Measurements from ENCODE around the gene SOS1. TPM values are rescaled to one million over a fixed set of nuclear protein-coding genes. Genes with fewer than 3 reads are reported as not detected.

SOS1 gene
- total RNA-seq, 1 donor from 2014 or later: 28.5 TPM

- Histone ChIP-seq H3K9me3 (ENCODE audit: low read depth) (no peaks in the 10 kb centered on the region), H3K4me1 (no peaks in the 10 kb centered on the region), H3K9ac (no peak overlapping the region), H2AFZ (replicated peaks) (no peak overlapping the region), H3F3A (ENCODE audit: low read depth) (peaks cover 4% of the 10 kb centered on the region), H3K4me3 (no peak overlapping the region), H3K36me3 (no peaks in the 10 kb centered on the region), H3K4me2 (no peak overlapping the region), H3K27me3 (no peaks in the 10 kb centered on the region), H3K27ac (no peak overlapping the region), H4K20me1 (ENCODE audit: low read depth) (peaks cover 18% of the 10 kb centered on the region), H3K79me2 (ENCODE audit: low read depth) (peaks cover 35% of the 10 kb centered on the region)
- H3K27me3 Mint-ChIP-seq (ENCODE audit: insufficient read depth, low read depth): no peaks in the 10 kb centered on the region
- peaks cover 9% of the 10 kb centered on the region for H3K36me3 Mint-ChIP-seq
- DNase-seq (ENCODE audit: low spot score): no peak
- no peak overlapping the region for H3K4me3 Mint-ChIP-seq
- no peaks in the 10 kb centered on the region for H3K4me1 Mint-ChIP-seq
- no peaks in the 10 kb centered on the region for H3K9me3 Mint-ChIP-seq
- TF ChIP-seq EZH2phosphoT487 (IDR thresholded peaks at IDR 0.05) (no peak), EZH2 (IDR thresholded peaks at IDR 0.05) (no peak), CTCF (IDR thresholded peaks at IDR 0.05) (no peak)
- no peak overlapping the region for H3K27ac Mint-ChIP-seq
These were observed 55.2 kb downstream of the SOS1 start for GRCh38 chr2:39065616-39066015.

GRCh38 chr2:39062320-39062719, 58.5 kb downstream of the SOS1 start:
- H3K9me3 ChIP-seq (ENCODE audit: low read depth): no peaks in the 10 kb centered on the region
- Mint-ChIP-seq H3K36me3 (peaks cover 9% of the 10 kb centered on the region), H3K27ac (no peak overlapping the region), H3K4me3 (no peak overlapping the region), H3K27me3 (ENCODE audit: insufficient read depth, low read depth) (no peaks in the 10 kb centered on the region), H3K9me3 (no peaks in the 10 kb centered on the region), H3K4me1 (no peaks in the 10 kb centered on the region)
- H3K4me1 ChIP-seq: no peaks in the 10 kb centered on the region
- no peak for TF ChIP-seq EZH2phosphoT487 (IDR thresholded peaks at IDR 0.05)
- TF ChIP-seq EZH2 (IDR thresholded peaks at IDR 0.05): no peak
- TF ChIP-seq CTCF (IDR thresholded peaks at IDR 0.05): no peak
- peaks cover 13% of the 10 kb centered on the region for H3K79me2 ChIP-seq (ENCODE audit: low read depth)
- H3K27me3 ChIP-seq: no peaks in the 10 kb centered on the region
- H3K27ac ChIP-seq: no peak overlapping the region
- H3K4me3 ChIP-seq: no peak overlapping the region
- no peaks in the 10 kb centered on the region for H3K36me3 ChIP-seq
- no peak overlapping the region for H3K9ac ChIP-seq
- no peak for DNase-seq (ENCODE audit: low spot score)
- H4K20me1 ChIP-seq (ENCODE audit: low read depth): peaks cover 14% of the 10 kb centered on the region
- H2AFZ ChIP-seq (replicated peaks): no peak overlapping the region
- no peak overlapping the region for H3K4me2 ChIP-seq
- peaks cover 14% of the 10 kb centered on the region for H3F3A ChIP-seq (ENCODE audit: low read depth)

GRCh38 chr2:39061280-39061679, 59.6 kb downstream of the SOS1 start:
- H3K79me2 ChIP-seq (ENCODE audit: low read depth): peaks cover 13% of the 10 kb centered on the region
- Mint-ChIP-seq H3K27ac (no peak overlapping the region), H3K9me3 (no peaks in the 10 kb centered on the region), H3K4me3 (no peak overlapping the region), H3K4me1 (no peaks in the 10 kb centered on the region), H3K36me3 (peaks cover 5% of the 10 kb centered on the region), H3K27me3 (ENCODE audit: insufficient read depth, low read depth) (no peaks in the 10 kb centered on the region)
- H4K20me1 ChIP-seq (ENCODE audit: low read depth): peaks cover 14% of the 10 kb centered on the region
- no peaks in the 10 kb centered on the region for H3K4me1 ChIP-seq
- peaks cover 14% of the 10 kb centered on the region for H3F3A ChIP-seq (ENCODE audit: low read depth)
- H3K4me2 ChIP-seq: no peak overlapping the region
- H3K9ac ChIP-seq: no peak overlapping the region
- H3K9me3 ChIP-seq (ENCODE audit: low read depth): no peaks in the 10 kb centered on the region
- H3K27me3 ChIP-seq: no peaks in the 10 kb centered on the region
- no peak for DNase-seq (ENCODE audit: low spot score)
- no peak overlapping the region for H3K27ac ChIP-seq
- no peaks in the 10 kb centered on the region for H3K36me3 ChIP-seq
- TF ChIP-seq EZH2phosphoT487 (IDR thresholded peaks at IDR 0.05): no peak
- TF ChIP-seq EZH2 (IDR thresholded peaks at IDR 0.05): no peak
- TF ChIP-seq CTCF (IDR thresholded peaks at IDR 0.05): no peak
- H3K4me3 ChIP-seq: no peak overlapping the region
- H2AFZ ChIP-seq (replicated peaks): no peak overlapping the region

Measured in neural progenitor cell (in vitro differentiated cells).